Measurements from ENCODE around the gene PPFIBP1. TPM values are rescaled to one million over a fixed set of nuclear protein-coding genes. Genes with fewer than 3 reads are reported as not detected.

The PPFIBP1 gene
- total RNA-seq, 1 experiment from 2014 or later: 88.6 TPM

DNA sequence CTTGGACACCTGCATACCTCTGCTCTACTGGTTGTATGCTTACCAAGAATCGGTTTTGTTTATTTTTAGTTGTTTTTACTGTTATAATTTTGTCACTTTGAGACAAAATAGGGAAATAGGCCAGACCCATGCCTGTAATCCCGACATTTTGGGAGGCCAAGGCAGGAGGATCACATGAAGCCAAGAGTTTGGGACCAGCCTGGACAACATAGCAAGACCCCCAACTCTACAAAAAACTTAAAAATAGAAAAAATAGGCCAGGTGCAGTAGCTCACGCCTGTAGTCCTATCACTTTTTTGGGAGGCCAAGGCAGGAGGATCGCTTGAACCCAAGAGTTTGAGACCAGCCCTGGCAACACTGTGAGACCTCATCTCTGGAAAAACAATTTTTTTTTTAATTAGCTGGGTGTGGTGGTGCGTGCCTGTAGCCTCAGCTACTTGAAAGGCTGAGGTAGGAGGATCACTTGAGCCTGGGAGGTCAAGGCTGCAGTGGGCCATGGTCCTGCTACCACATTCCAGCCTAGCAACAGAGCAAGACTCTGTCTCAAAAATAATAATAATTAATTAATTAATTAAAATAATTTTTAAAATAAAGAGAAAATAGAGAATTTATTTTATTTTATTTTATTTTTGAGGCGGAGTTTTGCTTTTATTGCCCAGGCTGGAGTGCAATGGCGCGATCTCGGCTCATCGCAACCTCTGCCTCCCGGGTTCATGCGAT, 185.4 kb downstream of the PPFIBP1 start:
- in situ Hi-C loops (cut with HindIII; ENCODE audit: low pct_unique_long_range_greater_than_20kb, low sequenced_read_pairs) (no loop called here), intact Hi-C loops (cut with micrococcal nuclease; ENCODE audit: unreplicated experiment) (loop anchor here (10.0 kb wide), 1 partner anchor 375 kb away; the partner anchor contains the start of gene BMAL2)
- no peak for DNase-seq (ENCODE audit: low read depth, low spot score)
- Histone ChIP-seq H3K27me3 (ENCODE audit: control insufficient read depth, insufficient read depth, low read length) (no peaks in the 10 kb centered on the region), H3K36me3 (ENCODE audit: control insufficient read depth, insufficient read depth, low read length) (no peaks in the 10 kb centered on the region), H3K27ac (ENCODE audit: low read length) (peak overlapping the region; percentile 97), H3K4me3 (ENCODE audit: low read depth in 2 of 2, low read length in 2 of 2) (peak overlapping the region; percentile 75 to 90), H3K4me1 (ENCODE audit: control insufficient read depth, insufficient read depth, low read length) (peaks cover 6% of the 10 kb centered on the region), H3K9me3 (ENCODE audit: control insufficient read depth, insufficient read depth, low read depth, low read length) (no peaks in the 10 kb centered on the region)
- TF ChIP-seq TCF7L2 (IDR thresholded peaks at IDR 0.05; ENCODE audit: low read depth, low read length) (no peak), POLR2AphosphoS5 (IDR thresholded peaks at IDR 0.05; ENCODE audit: low read depth, low read length) (no peak), SIN3A (IDR thresholded peaks at IDR 0.05; ENCODE audit: borderline replicate concordance, insufficient read depth, low read depth, low read length) (no peak)
- TF ChIP-seq, protein P1, sequence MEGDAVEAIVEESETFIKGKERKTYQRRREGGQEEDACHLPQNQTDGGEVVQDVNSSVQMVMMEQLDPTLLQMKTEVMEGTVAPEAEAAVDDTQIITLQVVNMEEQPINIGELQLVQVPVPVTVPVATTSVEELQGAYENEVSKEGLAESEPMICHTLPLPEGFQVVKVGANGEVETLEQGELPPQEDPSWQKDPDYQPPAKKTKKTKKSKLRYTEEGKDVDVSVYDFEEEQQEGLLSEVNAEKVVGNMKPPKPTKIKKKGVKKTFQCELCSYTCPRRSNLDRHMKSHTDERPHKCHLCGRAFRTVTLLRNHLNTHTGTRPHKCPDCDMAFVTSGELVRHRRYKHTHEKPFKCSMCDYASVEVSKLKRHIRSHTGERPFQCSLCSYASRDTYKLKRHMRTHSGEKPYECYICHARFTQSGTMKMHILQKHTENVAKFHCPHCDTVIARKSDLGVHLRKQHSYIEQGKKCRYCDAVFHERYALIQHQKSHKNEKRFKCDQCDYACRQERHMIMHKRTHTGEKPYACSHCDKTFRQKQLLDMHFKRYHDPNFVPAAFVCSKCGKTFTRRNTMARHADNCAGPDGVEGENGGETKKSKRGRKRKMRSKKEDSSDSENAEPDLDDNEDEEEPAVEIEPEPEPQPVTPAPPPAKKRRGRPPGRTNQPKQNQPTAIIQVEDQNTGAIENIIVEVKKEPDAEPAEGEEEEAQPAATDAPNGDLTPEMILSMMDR (IDR thresholded peaks at IDR 0.05): no peak
- TF ChIP-seq, protein P2, sequence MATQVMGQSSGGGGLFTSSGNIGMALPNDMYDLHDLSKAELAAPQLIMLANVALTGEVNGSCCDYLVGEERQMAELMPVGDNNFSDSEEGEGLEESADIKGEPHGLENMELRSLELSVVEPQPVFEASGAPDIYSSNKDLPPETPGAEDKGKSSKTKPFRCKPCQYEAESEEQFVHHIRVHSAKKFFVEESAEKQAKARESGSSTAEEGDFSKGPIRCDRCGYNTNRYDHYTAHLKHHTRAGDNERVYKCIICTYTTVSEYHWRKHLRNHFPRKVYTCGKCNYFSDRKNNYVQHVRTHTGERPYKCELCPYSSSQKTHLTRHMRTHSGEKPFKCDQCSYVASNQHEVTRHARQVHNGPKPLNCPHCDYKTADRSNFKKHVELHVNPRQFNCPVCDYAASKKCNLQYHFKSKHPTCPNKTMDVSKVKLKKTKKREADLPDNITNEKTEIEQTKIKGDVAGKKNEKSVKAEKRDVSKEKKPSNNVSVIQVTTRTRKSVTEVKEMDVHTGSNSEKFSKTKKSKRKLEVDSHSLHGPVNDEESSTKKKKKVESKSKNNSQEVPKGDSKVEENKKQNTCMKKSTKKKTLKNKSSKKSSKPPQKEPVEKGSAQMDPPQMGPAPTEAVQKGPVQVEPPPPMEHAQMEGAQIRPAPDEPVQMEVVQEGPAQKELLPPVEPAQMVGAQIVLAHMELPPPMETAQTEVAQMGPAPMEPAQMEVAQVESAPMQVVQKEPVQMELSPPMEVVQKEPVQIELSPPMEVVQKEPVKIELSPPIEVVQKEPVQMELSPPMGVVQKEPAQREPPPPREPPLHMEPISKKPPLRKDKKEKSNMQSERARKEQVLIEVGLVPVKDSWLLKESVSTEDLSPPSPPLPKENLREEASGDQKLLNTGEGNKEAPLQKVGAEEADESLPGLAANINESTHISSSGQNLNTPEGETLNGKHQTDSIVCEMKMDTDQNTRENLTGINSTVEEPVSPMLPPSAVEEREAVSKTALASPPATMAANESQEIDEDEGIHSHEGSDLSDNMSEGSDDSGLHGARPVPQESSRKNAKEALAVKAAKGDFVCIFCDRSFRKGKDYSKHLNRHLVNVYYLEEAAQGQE (IDR thresholded peaks at IDR 0.05; ENCODE audit: insufficient read depth in 1 of 2, low read depth in 2 of 2, low read length in 1 of 2): no peak
- no peak for ATAC-seq
- BruUV-seq (replicated peaks): no TSS peak
- CTCF ChIA-PET: no interaction called here
- POLR2A ChIA-PET: no interaction called here

DNA sequence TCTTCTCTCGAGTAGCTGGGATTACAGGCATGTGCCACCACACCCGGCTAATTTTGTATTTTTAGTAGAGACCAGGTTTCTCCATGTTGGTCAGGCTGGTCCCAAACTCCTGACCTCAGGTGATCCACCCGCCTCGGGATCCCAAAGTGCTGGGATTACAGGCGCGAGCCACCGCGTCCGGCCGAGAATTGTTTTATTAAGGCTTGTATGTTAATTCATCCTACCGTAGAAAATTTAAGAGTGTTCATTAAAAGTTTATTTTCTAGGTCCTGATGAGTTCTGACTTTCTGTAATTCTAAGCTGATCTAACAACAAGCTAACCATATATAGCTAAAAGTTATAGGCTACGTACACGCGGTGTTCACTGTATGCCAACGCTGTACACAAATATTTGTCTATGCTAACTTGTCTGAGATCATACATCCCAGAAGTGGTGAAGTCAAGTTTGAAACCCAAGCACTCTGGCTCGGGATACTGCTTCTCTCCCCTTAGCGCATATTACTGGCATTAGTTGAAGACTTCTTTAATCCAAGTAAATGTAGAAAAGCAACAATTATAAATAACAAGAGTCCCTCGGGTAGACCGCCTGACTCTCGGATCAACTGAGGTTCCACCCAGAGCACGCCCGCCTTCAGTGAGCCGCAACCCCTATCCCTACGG, 186.1 kb downstream of the PPFIBP1 start:
- TF ChIP-seq, protein P1 (IDR thresholded peaks at IDR 0.05): no peak
- TF ChIP-seq POLR2AphosphoS5 (IDR thresholded peaks at IDR 0.05; ENCODE audit: low read depth, low read length) (no peak), TCF7L2 (IDR thresholded peaks at IDR 0.05; ENCODE audit: low read depth, low read length) (no peak), SIN3A (IDR thresholded peaks at IDR 0.05; ENCODE audit: borderline replicate concordance, insufficient read depth, low read depth, low read length) (no peak)
- TF ChIP-seq, protein P2 (IDR thresholded peaks at IDR 0.05; ENCODE audit: insufficient read depth in 1 of 2, low read depth in 2 of 2, low read length in 1 of 2): no peak; a peak in 1 of 4 replicates
- H3K36me3 ChIP-seq (ENCODE audit: control insufficient read depth, insufficient read depth, low read length): no peaks in the 10 kb centered on the region
- ATAC-seq: peak; percentile 82
- peak overlapping the region; percentile 75 to 90 for H3K4me3 ChIP-seq (ENCODE audit: low read depth in 2 of 2, low read length in 2 of 2)
- POLR2A ChIA-PET: no interaction called here
- H3K27ac ChIP-seq (ENCODE audit: low read length): peak overlapping the region; percentile 97
- peak; percentile 75 for DNase-seq (ENCODE audit: low read depth, low spot score)
- CTCF ChIA-PET: no interaction called here
- intact Hi-C loops (cut with micrococcal nuclease; ENCODE audit: unreplicated experiment) (loop anchor here (10.0 kb wide), 1 partner anchor 375 kb away; the partner anchor contains the start of gene BMAL2), in situ Hi-C loops (cut with HindIII; ENCODE audit: low pct_unique_long_range_greater_than_20kb, low sequenced_read_pairs) (no loop called here)
- H3K9me3 ChIP-seq (ENCODE audit: control insufficient read depth, insufficient read depth, low read depth, low read length): no peaks in the 10 kb centered on the region
- H3K4me1 ChIP-seq (ENCODE audit: control insufficient read depth, insufficient read depth, low read length): peaks cover 6% of the 10 kb centered on the region
- no peaks in the 10 kb centered on the region for H3K27me3 ChIP-seq (ENCODE audit: control insufficient read depth, insufficient read depth, low read length)
- TSS peak; percentile 92 for BruUV-seq (replicated peaks)
